SK-N-SH (cell line): ENCODE results near the gene PIP4K2B. TPM values are rescaled to one million over a fixed set of nuclear protein-coding genes. Genes with fewer than 3 reads are reported as not detected.
"Not testable (repeated sequence)": the region's sequence is repeated elsewhere in the genome, so short reads cannot be mapped to it uniquely, and the experiment has no call there.

Experiments
- CTCF ChIA-PET: fragments of 300-600, 350-600 bp; formaldehyde crosslinking; extraction: SDS; loops from one replicate; lab custom pipeline; 2021; lab: Yijun Ruan, JAX
- POLR2A ChIA-PET: fragments of 350-600 bp; sonication (Branson Sonifier 250); formaldehyde crosslinking; extraction: SDS; loops from one replicate; lab custom pipeline; 2020; ENCODE audit warnings: antibody characterized with exemption, inconsistent platforms; lab: Yijun Ruan, JAX
- DNase-seq: peaks from one replicate; pipeline ENCODE4 v3.0.0; 2012
- H2AFZ ChIP-seq: fragments of 200-600 bp; sonication (generic); 2 replicates; pipeline ENCODE4 v1.8.1; 2016; ENCODE audit warnings: antibody characterized with exemption, mild to moderate bottlenecking, low read depth
- H3F3A ChIP-seq: fragments of 200-600 bp; sonication (generic); replicated peaks from 2 replicates; pipeline ENCODE3; 2016; ENCODE audit warnings: antibody characterized with exemption, mild to moderate bottlenecking; ENCODE audit not compliant: insufficient read depth
- H3K27ac ChIP-seq, 2 experiments: fragments of 200-500 bp in 1 of 2; fragments of 200-600 bp in 1 of 2; sonication (Bioruptor generic) in 1 of 2; sonication (generic), shearing (Covaris generic) in 1 of 2; 2 replicates each; pipeline versions ENCODE4 v1.5.1 to v1.6.1; 2014 to 2016; ENCODE audit warnings: low read depth in 2 of 2, inconsistent platforms in 1 of 2, low read length in 1 of 2, mild to moderate bottlenecking in 1 of 2, mixed read lengths in 1 of 2
- H3K27me3 ChIP-seq: fragments of 200-600 bp; sonication (generic), shearing (Covaris generic); 2 replicates; pipeline ENCODE4 v1.6.1; 2016; ENCODE audit warnings: mixed run types; ENCODE audit not compliant: insufficient read depth
- H3K36me3 ChIP-seq, 2 experiments: fragments of 200-500 bp in 1 of 2; fragments of 200-600 bp in 1 of 2; sonication (Bioruptor generic) in 1 of 2; sonication (generic) in 1 of 2; replicated peaks in 1 of 2; 2 replicates each; pipeline versions ENCODE3 to v1.5.1; 2014 to 2016; ENCODE audit warnings: low read length in 1 of 2, mild to moderate bottlenecking in 1 of 2; ENCODE audit not compliant: insufficient read depth in 2 of 2, control insufficient read depth in 1 of 2
- H3K4me1 ChIP-seq, 2 experiments: fragments of 200-500 bp in 1 of 2; fragments of 200-600 bp in 1 of 2; sonication (Bioruptor generic) in 1 of 2; sonication (generic), shearing (Covaris generic) in 1 of 2; 2 replicates each; pipeline versions ENCODE4 v1.5.1 to v1.6.1; 2014 to 2016; ENCODE audit warnings: low read depth in 1 of 2, low read length in 1 of 2, mixed run types in 1 of 2; ENCODE audit not compliant: insufficient read depth in 2 of 2, control insufficient read depth in 1 of 2
- H3K4me2 ChIP-seq: fragments of 200-600 bp; sonication (generic), shearing (Covaris generic); 2 replicates; pipeline ENCODE4 v1.6.1; 2017; ENCODE audit warnings: mixed run types
- H3K4me3 ChIP-seq, 2 experiments: fragments of 200-500 bp in 1 of 2; fragments of 200-600 bp in 1 of 2; sonication (Bioruptor generic) in 1 of 2; sonication (generic), shearing (Covaris generic) in 1 of 2; 2 replicates each; pipeline versions ENCODE4 v1.5.1 to v1.8.1; 2014 to 2016; ENCODE audit warnings: low read depth in 2 of 2, inconsistent platforms in 1 of 2, low read length in 1 of 2, mild to moderate bottlenecking in 1 of 2, mixed read lengths in 1 of 2, moderate library complexity in 1 of 2
- H3K79me2 ChIP-seq: fragments of 200-600 bp; sonication (generic); 2 replicates; pipeline ENCODE4 v1.8.1; 2017; ENCODE audit warnings: mild to moderate bottlenecking; ENCODE audit not compliant: insufficient read depth
- H3K9ac ChIP-seq: fragments of 200-600 bp; sonication (generic); 2 replicates; pipeline ENCODE4 v1.6.1; 2017; ENCODE audit warnings: mixed run types
- H3K9me2 ChIP-seq: fragments of 200-600 bp; sonication (generic); 2 replicates; pipeline ENCODE4 v1.6.1; 2017; ENCODE audit warnings: mixed run types
- H3K9me3 ChIP-seq: fragments of 200-600 bp; sonication (generic); 2 replicates; pipeline ENCODE4 v1.6.1; 2017; ENCODE audit warnings: mixed run types, mild to moderate bottlenecking, moderate library complexity
- H4K20me1 ChIP-seq: fragments of 200-600 bp; sonication (generic); 2 replicates; pipeline ENCODE4 v1.6.1; 2017; ENCODE audit warnings: mild to moderate bottlenecking, mixed run types; ENCODE audit not compliant: insufficient read depth
- EP300 ChIP-seq, 2 experiments: IDR thresholded peaks; 2 replicates each; pipeline versions ENCODE4 v1.4.0 to v1.6.1; 2012; ENCODE audit warnings: borderline replicate concordance in 1 of 2, low read depth in 1 of 2, low read length in 1 of 2
- FOXJ3 ChIP-seq: sonication (generic); formaldehyde crosslinking; IDR thresholded peaks from 2 replicates; pipeline ENCODE4 v1.5.1; 2020; ENCODE audit warnings: mild to moderate bottlenecking, missing genetic modification reagents
- FOXM1 ChIP-seq: IDR thresholded peaks from 2 replicates; pipeline ENCODE4 v1.4.0; 2012; ENCODE audit warnings: low read depth, mild to moderate bottlenecking
- NFIC ChIP-seq: IDR thresholded peaks from 2 replicates; pipeline ENCODE4 v1.4.0; 2012; ENCODE audit warnings: borderline replicate concordance
- RAD21 ChIP-seq: IDR thresholded peaks from 2 replicates; pipeline ENCODE4 v1.6.1; 2012; ENCODE audit warnings: mild to moderate bottlenecking, low read length
- RCOR1 ChIP-seq: fragments of 150-350 bp; IDR thresholded peaks from 2 replicates; pipeline ENCODE4 v1.6.1; 2017; ENCODE audit warnings: antibody characterized with exemption, low read length
- TCF12 ChIP-seq: IDR thresholded peaks from 2 replicates; pipeline ENCODE4 v1.4.0; 2012
- WGBS: methylation state at CpG from one replicate; pipeline ENCODE4 v1.1.6; 2017; ENCODE audit warnings: low lambda C conversion rate; 5-methylcytosine and 5-hydroxymethylcytosine counted together
- polyA plus RNA-seq, 3 experiments: library from polyadenylated mRNA; depleted of rRNA; stranded (reverse); fragments of >200 nt; gene quantifications; 2 replicates each; pipeline ENCODE4 v1.2.3, GENCODE V29; 2012
- TF ChIP-seq, protein P1 (sequence below): IDR thresholded peaks from 2 replicates; pipeline ENCODE4 v1.6.1; 2012; ENCODE audit warnings: mild to moderate bottlenecking, low read depth, low read length, moderate library complexity
- TF ChIP-seq, protein P2 (sequence below): IDR thresholded peaks from 2 replicates; pipeline ENCODE4; 2012
- TF ChIP-seq, protein P3 (sequence below): fragments of 200-600 bp; sonication (generic); IDR thresholded peaks from 2 replicates; pipeline ENCODE4 v1.6.1; 2017; ENCODE audit warnings: antibody characterized with exemption, mild to moderate bottlenecking, moderate library complexity
- TF ChIP-seq, protein P4 (sequence below): fragments of 150-350 bp; IDR thresholded peaks from 2 replicates; pipeline ENCODE4 v1.6.1; 2017; ENCODE audit warnings: antibody characterized with exemption, low read length, low read depth, borderline replicate concordance
- TF ChIP-seq, protein P5 (sequence below): IDR thresholded peaks from 2 replicates; pipeline ENCODE4 v1.4.0; 2012; ENCODE audit warnings: low read depth

Gene PIP4K2B
- polyA plus RNA-seq, 1 of the 3 experiments (the other 2 are of a cell fraction): 29.8 TPM

DNA sequence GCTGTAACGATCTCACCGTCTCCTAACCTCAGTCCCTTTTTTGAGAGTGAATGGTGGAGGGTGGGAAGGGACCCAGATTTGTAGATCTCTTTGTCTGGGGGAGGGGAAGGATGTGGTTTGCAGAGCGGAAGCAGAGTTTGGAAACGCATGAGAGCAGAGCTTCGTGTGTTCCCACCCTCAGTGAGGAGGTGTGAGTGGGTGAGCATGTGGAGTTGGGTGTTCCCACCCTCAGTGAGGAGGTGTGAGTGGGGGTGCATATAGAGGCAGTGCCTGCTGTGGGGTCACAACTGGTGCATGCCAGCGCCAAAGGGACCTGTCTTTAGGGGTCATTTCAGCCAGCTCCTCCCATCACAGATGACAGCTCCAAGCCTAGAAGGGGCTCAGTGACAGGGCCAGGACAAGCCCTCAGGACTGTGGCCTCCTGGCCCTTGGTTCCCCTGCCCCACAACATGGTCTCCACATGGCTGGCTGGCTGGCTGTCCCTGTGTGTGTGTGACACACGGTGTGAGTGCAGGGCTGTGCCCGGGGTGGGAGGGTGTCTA lies 71.0 kb downstream of the PIP4K2B start:
- Histone ChIP-seq H3K4me3 (no peak overlapping the region), H3K9me3 (no peaks in the 10 kb centered on the region), H3K79me2 (peaks cover 25% of the 10 kb centered on the region; the same call in 1 of the 2 replicates), H3K4me1 (peaks cover 12 to 64% of the 10 kb centered on the region in 2 experiments; a peak in 1 of 4 replicates), H3K9ac (no peak overlapping the region), H3K27ac (peak overlapping the region in 1 of 2 experiments; percentile 23; a peak in 1 of 4 replicates), H3K4me2 (no peak overlapping the region), H3F3A (peaks cover 27% of the 10 kb centered on the region), H3K36me3 (peaks cover 8% of the 10 kb centered on the region in 2 experiments), H3K9me2 (no peaks in the 10 kb centered on the region), H4K20me1 (peaks cover 5% of the 10 kb centered on the region; the same call in 1 of the 2 replicates), H3K27me3 (no peaks in the 10 kb centered on the region), H2AFZ (no peak overlapping the region)
- CTCF ChIA-PET: interaction anchor here (0.8 to 3.4 kb wide), 9 partner anchors 10 to 425 kb away, joined by 3 to 18 read pairs (median 4); no protein-coding TSS in a partner anchor
- TF ChIP-seq, protein P1, sequence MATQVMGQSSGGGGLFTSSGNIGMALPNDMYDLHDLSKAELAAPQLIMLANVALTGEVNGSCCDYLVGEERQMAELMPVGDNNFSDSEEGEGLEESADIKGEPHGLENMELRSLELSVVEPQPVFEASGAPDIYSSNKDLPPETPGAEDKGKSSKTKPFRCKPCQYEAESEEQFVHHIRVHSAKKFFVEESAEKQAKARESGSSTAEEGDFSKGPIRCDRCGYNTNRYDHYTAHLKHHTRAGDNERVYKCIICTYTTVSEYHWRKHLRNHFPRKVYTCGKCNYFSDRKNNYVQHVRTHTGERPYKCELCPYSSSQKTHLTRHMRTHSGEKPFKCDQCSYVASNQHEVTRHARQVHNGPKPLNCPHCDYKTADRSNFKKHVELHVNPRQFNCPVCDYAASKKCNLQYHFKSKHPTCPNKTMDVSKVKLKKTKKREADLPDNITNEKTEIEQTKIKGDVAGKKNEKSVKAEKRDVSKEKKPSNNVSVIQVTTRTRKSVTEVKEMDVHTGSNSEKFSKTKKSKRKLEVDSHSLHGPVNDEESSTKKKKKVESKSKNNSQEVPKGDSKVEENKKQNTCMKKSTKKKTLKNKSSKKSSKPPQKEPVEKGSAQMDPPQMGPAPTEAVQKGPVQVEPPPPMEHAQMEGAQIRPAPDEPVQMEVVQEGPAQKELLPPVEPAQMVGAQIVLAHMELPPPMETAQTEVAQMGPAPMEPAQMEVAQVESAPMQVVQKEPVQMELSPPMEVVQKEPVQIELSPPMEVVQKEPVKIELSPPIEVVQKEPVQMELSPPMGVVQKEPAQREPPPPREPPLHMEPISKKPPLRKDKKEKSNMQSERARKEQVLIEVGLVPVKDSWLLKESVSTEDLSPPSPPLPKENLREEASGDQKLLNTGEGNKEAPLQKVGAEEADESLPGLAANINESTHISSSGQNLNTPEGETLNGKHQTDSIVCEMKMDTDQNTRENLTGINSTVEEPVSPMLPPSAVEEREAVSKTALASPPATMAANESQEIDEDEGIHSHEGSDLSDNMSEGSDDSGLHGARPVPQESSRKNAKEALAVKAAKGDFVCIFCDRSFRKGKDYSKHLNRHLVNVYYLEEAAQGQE: no peak
- TF ChIP-seq RCOR1: no peak
- TF ChIP-seq, protein P2, sequence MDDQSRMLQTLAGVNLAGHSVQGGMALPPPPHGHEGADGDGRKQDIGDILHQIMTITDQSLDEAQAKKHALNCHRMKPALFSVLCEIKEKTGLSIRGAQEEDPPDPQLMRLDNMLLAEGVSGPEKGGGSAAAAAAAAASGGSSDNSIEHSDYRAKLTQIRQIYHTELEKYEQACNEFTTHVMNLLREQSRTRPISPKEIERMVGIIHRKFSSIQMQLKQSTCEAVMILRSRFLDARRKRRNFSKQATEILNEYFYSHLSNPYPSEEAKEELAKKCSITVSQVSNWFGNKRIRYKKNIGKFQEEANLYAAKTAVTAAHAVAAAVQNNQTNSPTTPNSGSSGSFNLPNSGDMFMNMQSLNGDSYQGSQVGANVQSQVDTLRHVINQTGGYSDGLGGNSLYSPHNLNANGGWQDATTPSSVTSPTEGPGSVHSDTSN: no peak
- POLR2A ChIA-PET: interaction anchor here (1.0 to 1.6 kb wide), 2 partner anchors 22 to 32 kb away, joined by 3 to 5 read pairs; partner anchors contain the start of gene MLLT6
- no peak for DNase-seq
- WGBS: 97% methylated on average over 5 of the region's 8 CpGs

DNA sequence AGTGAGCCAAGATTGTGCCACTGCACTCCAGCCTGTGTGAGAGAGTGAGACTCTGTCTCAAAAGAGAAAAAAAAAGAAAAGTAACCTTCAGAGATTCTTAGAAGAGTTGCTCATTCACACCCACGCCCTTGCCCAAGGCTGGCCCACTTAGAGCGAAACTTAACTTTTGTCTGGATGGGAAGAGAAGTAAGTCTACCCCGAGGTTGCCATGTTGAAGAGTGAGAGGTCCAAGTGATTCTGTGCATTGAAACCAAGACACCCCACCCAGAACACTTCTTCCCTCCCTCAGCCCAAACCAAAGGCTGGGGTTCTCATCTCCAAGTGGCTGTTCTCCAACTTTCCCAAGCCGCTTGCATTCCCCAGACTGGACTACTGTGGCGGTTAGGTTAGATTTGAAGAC lies 71.6 kb downstream of the PIP4K2B start:
- 96% methylated on average over 5 of the region's 5 CpGs for WGBS
- H3K4me3 ChIP-seq: no peak overlapping the region
- CTCF ChIA-PET: interaction anchor here (0.9 to 3.4 kb wide), 4 partner anchors 11 to 74 kb away, joined by 3 to 18 read pairs (median 3); no protein-coding TSS in a partner anchor
- H3K27ac ChIP-seq: no peak overlapping the region
- no peak for DNase-seq
- H3K27me3 ChIP-seq: no peaks in the 10 kb centered on the region
- H4K20me1 ChIP-seq: peaks cover 5% of the 10 kb centered on the region; the same call in 1 of the 2 replicates
- H3K4me2 ChIP-seq: no peak overlapping the region
- no peak for TF ChIP-seq EP300 (IDR thresholded peaks at IDR 0.05; ENCODE audit: borderline replicate concordance in 1 of 2, low read depth in 1 of 2, low read length in 1 of 2)
- TF ChIP-seq, protein P3, sequence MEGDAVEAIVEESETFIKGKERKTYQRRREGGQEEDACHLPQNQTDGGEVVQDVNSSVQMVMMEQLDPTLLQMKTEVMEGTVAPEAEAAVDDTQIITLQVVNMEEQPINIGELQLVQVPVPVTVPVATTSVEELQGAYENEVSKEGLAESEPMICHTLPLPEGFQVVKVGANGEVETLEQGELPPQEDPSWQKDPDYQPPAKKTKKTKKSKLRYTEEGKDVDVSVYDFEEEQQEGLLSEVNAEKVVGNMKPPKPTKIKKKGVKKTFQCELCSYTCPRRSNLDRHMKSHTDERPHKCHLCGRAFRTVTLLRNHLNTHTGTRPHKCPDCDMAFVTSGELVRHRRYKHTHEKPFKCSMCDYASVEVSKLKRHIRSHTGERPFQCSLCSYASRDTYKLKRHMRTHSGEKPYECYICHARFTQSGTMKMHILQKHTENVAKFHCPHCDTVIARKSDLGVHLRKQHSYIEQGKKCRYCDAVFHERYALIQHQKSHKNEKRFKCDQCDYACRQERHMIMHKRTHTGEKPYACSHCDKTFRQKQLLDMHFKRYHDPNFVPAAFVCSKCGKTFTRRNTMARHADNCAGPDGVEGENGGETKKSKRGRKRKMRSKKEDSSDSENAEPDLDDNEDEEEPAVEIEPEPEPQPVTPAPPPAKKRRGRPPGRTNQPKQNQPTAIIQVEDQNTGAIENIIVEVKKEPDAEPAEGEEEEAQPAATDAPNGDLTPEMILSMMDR: no peak
- TF ChIP-seq, protein P4, sequence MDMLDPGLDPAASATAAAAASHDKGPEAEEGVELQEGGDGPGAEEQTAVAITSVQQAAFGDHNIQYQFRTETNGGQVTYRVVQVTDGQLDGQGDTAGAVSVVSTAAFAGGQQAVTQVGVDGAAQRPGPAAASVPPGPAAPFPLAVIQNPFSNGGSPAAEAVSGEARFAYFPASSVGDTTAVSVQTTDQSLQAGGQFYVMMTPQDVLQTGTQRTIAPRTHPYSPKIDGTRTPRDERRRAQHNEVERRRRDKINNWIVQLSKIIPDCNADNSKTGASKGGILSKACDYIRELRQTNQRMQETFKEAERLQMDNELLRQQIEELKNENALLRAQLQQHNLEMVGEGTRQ: no peak
- no peak for TF ChIP-seq TCF12
- TF ChIP-seq, protein P5, sequence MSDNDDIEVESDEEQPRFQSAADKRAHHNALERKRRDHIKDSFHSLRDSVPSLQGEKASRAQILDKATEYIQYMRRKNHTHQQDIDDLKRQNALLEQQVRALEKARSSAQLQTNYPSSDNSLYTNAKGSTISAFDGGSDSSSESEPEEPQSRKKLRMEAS: no peak
- TF ChIP-seq RAD21: no peak
- no peak for TF ChIP-seq FOXM1
- no peak for TF ChIP-seq FOXJ3 (CRISPR knock-in tag)
- TF ChIP-seq NFIC: no peak
- peaks cover 33% of the 10 kb centered on the region for H3F3A ChIP-seq
- H3K4me1 ChIP-seq: peaks cover 12 to 61% of the 10 kb centered on the region in 2 experiments; a peak in 1 of 4 replicates
- H3K9me3 ChIP-seq: no peaks in the 10 kb centered on the region
- H3K9ac ChIP-seq: no peak overlapping the region
- H3K79me2 ChIP-seq: peaks cover 20% of the 10 kb centered on the region; the same call in 1 of the 2 replicates
- no peak overlapping the region for H2AFZ ChIP-seq
- H3K36me3 ChIP-seq: peaks cover 4 to 6% of the 10 kb centered on the region in 2 experiments
- POLR2A ChIA-PET: interaction anchor here (1.6 kb wide), 1 partner anchor 22 kb away, joined by 5 read pairs; the partner anchor contains the start of gene MLLT6
- no peaks in the 10 kb centered on the region for H3K9me2 ChIP-seq

DNA sequence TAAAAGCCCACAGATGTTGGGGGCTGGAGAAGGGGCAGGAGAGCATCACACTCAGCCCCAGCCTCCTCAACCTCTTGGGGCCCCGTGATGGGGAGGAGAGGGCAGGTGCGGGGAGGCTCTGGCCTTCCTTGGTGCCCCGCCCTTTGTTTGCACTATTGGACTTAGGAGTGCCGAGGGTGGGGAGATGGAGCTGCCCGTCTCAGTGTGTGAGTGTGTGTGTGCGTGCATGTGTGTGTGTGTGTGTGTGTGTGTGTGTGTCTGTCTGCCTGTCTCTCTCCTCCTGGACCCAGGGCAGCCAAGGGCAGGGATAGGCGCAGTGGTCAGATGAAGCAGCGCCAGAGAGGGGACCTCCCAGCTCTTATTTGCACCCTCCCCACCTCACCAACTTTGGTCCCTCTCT lies 73.2 kb downstream of the PIP4K2B start:
- peaks cover 22% of the 10 kb centered on the region for H3F3A ChIP-seq
- H3K79me2 ChIP-seq, H3K27ac ChIP-seq, H3K9me2 ChIP-seq, H4K20me1 ChIP-seq, H3K4me2 ChIP-seq, POLR2A ChIA-PET, H3K9ac ChIP-seq, H3K9me3 ChIP-seq, DNase-seq, H2AFZ ChIP-seq, H3K27me3 ChIP-seq, H3K4me3 ChIP-seq: not testable (repeated sequence)
- peaks cover 7 to 16% of the 10 kb centered on the region in 2 experiments for H3K36me3 ChIP-seq
- 86% methylated on average over 3 of the region's 8 CpGs for WGBS
- peaks cover 8 to 50% of the 10 kb centered on the region in 2 experiments; a peak in 1 of 4 replicates for H3K4me1 ChIP-seq
- CTCF ChIA-PET: interaction anchor here (3.4 to 5.4 kb wide), 2 partner anchors 8 to 49 kb away, joined by 18 to 36 read pairs; no protein-coding TSS in a partner anchor
